ENCODE results near the gene CDKN2B-AS1. TPM values are rescaled to one million over a fixed set of nuclear protein-coding genes. Genes with fewer than 3 reads are reported as not detected.

The CDKN2B-AS1 gene
- total RNA-seq, 1 donor from 2014 or later: not detected

DNA sequence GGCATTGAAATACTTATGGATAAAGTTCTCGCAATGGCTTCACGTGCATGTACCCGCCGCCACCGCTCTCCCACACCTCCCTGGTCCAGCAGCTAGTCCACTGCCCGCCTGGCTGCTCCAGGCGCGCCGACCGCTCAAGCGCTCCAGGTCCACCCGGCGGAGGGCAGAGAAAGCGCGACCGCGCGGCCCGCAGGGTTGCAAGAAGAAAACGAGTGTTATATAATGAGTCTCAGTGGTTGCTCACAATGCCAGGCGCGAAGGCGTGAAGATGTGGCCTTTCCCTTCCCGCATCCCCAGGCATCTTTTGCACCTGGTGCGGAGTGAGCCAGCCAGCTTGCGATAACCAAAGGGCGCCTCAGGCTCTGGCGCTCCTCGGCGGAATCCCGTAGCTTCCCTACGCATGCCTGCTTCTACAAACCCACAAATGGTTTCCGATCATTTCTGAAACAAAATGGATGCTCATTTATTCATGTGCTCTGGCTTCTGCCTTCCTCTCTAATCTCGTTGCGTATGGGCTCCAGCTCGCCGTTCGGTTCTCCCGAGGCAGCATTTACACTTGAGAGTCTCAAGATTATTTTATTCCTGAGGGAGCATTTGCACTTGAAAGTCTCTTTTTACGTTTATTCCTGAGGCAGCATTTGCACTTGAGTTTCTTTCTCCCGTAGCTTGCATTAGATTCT lies 26.1 kb upstream of the CDKN2B-AS1 start:
- no peak overlapping the region for H2AFZ ChIP-seq (replicated peaks)
- H3K4me1 ChIP-seq: peaks cover 6% of the 10 kb centered on the region
- H3K36me3 ChIP-seq: no peaks in the 10 kb centered on the region
- peaks cover 8% of the 10 kb centered on the region for H3K9me3 Mint-ChIP-seq
- H3F3A ChIP-seq (ENCODE audit: low read depth): peaks cover 30% of the 10 kb centered on the region
- DNase-seq (ENCODE audit: low spot score): peak; percentile 73
- no peak overlapping the region for H3K27ac ChIP-seq
- H3K9me3 ChIP-seq (ENCODE audit: low read depth): no peaks in the 10 kb centered on the region
- no peak overlapping the region for H3K4me3 ChIP-seq
- H3K4me1 Mint-ChIP-seq: peaks cover 17% of the 10 kb centered on the region
- H3K36me3 Mint-ChIP-seq: no peaks in the 10 kb centered on the region
- H3K27me3 ChIP-seq: peaks cover 100% of the 10 kb centered on the region
- peak overlapping the region; percentile 28 for H3K4me2 ChIP-seq
- H3K79me2 ChIP-seq (ENCODE audit: low read depth): no peaks in the 10 kb centered on the region
- TF ChIP-seq EZH2phosphoT487 (IDR thresholded peaks at IDR 0.05): peak; percentile 98
- TF ChIP-seq, protein P1, sequence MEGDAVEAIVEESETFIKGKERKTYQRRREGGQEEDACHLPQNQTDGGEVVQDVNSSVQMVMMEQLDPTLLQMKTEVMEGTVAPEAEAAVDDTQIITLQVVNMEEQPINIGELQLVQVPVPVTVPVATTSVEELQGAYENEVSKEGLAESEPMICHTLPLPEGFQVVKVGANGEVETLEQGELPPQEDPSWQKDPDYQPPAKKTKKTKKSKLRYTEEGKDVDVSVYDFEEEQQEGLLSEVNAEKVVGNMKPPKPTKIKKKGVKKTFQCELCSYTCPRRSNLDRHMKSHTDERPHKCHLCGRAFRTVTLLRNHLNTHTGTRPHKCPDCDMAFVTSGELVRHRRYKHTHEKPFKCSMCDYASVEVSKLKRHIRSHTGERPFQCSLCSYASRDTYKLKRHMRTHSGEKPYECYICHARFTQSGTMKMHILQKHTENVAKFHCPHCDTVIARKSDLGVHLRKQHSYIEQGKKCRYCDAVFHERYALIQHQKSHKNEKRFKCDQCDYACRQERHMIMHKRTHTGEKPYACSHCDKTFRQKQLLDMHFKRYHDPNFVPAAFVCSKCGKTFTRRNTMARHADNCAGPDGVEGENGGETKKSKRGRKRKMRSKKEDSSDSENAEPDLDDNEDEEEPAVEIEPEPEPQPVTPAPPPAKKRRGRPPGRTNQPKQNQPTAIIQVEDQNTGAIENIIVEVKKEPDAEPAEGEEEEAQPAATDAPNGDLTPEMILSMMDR (IDR thresholded peaks at IDR 0.05): no peak
- TF ChIP-seq EZH2 (IDR thresholded peaks at IDR 0.05): peak; percentile 93
- H3K27me3 Mint-ChIP-seq (ENCODE audit: insufficient read depth, low read depth): peaks cover 93% of the 10 kb centered on the region
- H3K9ac ChIP-seq: no peak overlapping the region
- peaks cover 95% of the 10 kb centered on the region for H4K20me1 ChIP-seq (ENCODE audit: low read depth)
- H3K4me3 Mint-ChIP-seq: no peak overlapping the region
- no peak overlapping the region for H3K27ac Mint-ChIP-seq

DNA sequence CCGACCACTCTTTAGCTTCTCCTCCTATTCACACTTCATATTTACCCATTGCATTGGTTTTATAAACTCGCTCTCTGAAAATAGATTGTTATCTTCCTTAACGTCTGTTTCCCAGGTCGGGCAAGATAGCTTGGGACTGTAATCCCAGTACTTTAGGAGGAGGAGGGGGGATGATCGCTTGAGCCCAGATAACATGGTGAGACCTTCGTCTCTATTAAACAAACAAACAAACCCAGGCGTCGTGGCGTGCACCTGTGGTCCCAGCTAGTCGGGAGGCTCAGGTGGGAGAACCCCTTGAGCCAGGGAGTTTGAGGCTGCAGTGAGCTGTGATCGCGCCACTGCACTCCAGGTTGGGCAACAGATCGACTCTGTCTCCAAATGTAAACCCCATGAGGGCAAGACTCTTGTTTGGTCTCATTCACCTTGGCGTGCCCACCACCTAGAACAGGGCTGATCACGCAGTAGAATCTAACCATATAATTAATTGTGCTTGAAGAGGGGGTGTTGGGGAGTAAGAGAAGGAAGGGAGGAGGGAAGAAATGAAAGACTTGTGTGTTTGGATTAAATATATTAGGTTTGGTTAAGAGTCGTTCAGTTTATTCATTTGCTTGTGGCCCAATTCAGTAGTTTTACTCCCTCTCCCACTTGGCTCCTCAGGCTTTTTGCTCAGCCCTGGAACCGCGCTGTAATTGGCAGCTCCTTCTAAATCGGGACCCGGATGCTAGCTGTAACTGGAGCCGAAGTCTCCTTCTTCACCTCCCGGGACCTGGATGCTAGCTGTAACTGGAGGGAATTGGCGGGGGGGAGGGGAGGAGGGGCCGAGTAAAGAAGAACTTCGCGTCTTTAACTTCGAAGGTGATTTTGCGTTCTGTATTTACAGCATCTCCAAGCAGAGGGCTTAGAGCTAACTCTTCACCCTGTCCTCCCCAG lies 25.3 kb upstream of the CDKN2B-AS1 start:
- no peaks in the 10 kb centered on the region for H3K9me3 ChIP-seq (ENCODE audit: low read depth)
- DNase-seq (ENCODE audit: low spot score): peak; percentile 80

GRCh38 chr9:21969951-21970799 lies 24.4 kb upstream of the CDKN2B-AS1 start:
- Mint-ChIP-seq H3K27ac (no peak overlapping the region), H3K9me3 (peaks cover 4% of the 10 kb centered on the region), H3K4me1 (peaks cover 24% of the 10 kb centered on the region), H3K4me3 (no peak overlapping the region), H3K36me3 (no peaks in the 10 kb centered on the region), H3K27me3 (ENCODE audit: insufficient read depth, low read depth) (peaks cover 94% of the 10 kb centered on the region)
- Histone ChIP-seq H4K20me1 (ENCODE audit: low read depth) (peaks cover 95% of the 10 kb centered on the region), H3K4me2 (peak overlapping the region; percentile 20), H3K79me2 (ENCODE audit: low read depth) (no peaks in the 10 kb centered on the region), H3K36me3 (no peaks in the 10 kb centered on the region), H3K9ac (no peak overlapping the region), H3K4me1 (peaks cover 3% of the 10 kb centered on the region), H2AFZ (replicated peaks) (no peak overlapping the region), H3K9me3 (ENCODE audit: low read depth) (no peaks in the 10 kb centered on the region), H3F3A (ENCODE audit: low read depth) (peaks cover 34% of the 10 kb centered on the region), H3K4me3 (no peak overlapping the region), H3K27me3 (peaks cover 100% of the 10 kb centered on the region), H3K27ac (no peak overlapping the region)
- TF ChIP-seq EZH2 (IDR thresholded peaks at IDR 0.05) (no peak), EZH2phosphoT487 (IDR thresholded peaks at IDR 0.05) (no peak)
- TF ChIP-seq, protein P1 (IDR thresholded peaks at IDR 0.05): no peak
- peak; percentile 21 for DNase-seq (ENCODE audit: low spot score)

More for the DNA sequence above, 25.3 kb upstream of the CDKN2B-AS1 start:
- Histone ChIP-seq H3K27me3 (peaks cover 100% of the 10 kb centered on the region), H3K27ac (no peak overlapping the region), H3K4me3 (no peak overlapping the region), H3K36me3 (no peaks in the 10 kb centered on the region), H3K79me2 (ENCODE audit: low read depth) (no peaks in the 10 kb centered on the region), H3K4me1 (peaks cover 6% of the 10 kb centered on the region), H2AFZ (replicated peaks) (no peak overlapping the region), H4K20me1 (ENCODE audit: low read depth) (peaks cover 98% of the 10 kb centered on the region), H3K4me2 (no peak overlapping the region), H3F3A (ENCODE audit: low read depth) (peaks cover 30% of the 10 kb centered on the region), H3K9ac (no peak overlapping the region)
- Mint-ChIP-seq H3K27me3 (ENCODE audit: insufficient read depth, low read depth) (peaks cover 93% of the 10 kb centered on the region), H3K9me3 (peaks cover 5% of the 10 kb centered on the region), H3K4me1 (peaks cover 20% of the 10 kb centered on the region), H3K27ac (no peak overlapping the region), H3K36me3 (no peaks in the 10 kb centered on the region), H3K4me3 (no peak overlapping the region)
- TF ChIP-seq, protein P1 (IDR thresholded peaks at IDR 0.05): no peak
- TF ChIP-seq EZH2phosphoT487 (IDR thresholded peaks at IDR 0.05): peak; percentile 61
- TF ChIP-seq EZH2 (IDR thresholded peaks at IDR 0.05): peak; percentile 84

Measured in neural progenitor cell (in vitro differentiated cells).